Measurements from ENCODE around the gene HEATR9.

HEATR9 gene

GRCh38 chr17:35894206-35894605, 25.5 kb upstream of the HEATR9 start:
- DNase-seq (ENCODE audit: low spot score), result no peak

GRCh38 chr17:35893751-35894150, 25.1 kb upstream of the HEATR9 start:
- DNase-seq (ENCODE audit: low spot score), result no peak

- no peak for DNase-seq (ENCODE audit: low spot score)
These were observed 23.7 kb upstream of the HEATR9 start for GRCh38 chr17:35892091-35893035.

GRCh38 chr17:35891269-35891668, 22.6 kb upstream of the HEATR9 start:
- no peak for DNase-seq (ENCODE audit: low spot score)

GRCh38 chr17:35890774-35891155, 22.1 kb upstream of the HEATR9 start:
- DNase-seq (ENCODE audit: low spot score), result no peak

- DNase-seq (ENCODE audit: low spot score), result no peak
These were observed 21.4 kb upstream of the HEATR9 start for GRCh38 chr17:35889818-35890773.

GRCh38 chr17:35889241-35889640, 20.6 kb upstream of the HEATR9 start:
- no peak for DNase-seq (ENCODE audit: low spot score)

GRCh38 chr17:35879773-35880654, 11.3 kb upstream of the HEATR9 start, which contains the start of gene CCL5:
TSS of gene CCL5 (minus strand) at chr17:35880360.
- peak; percentile 17 for DNase-seq (ENCODE audit: low spot score)

- DNase-seq (ENCODE audit: low spot score), result no peak
These were observed 9.7 kb upstream of the HEATR9 start for GRCh38 chr17:35878361-35878760.

GRCh38 chr17:35877345-35878029, 8.8 kb upstream of the HEATR9 start:
- no peak for DNase-seq (ENCODE audit: low spot score)

GRCh38 chr17:35876534-35876933, 7.8 kb upstream of the HEATR9 start:
- DNase-seq (ENCODE audit: low spot score), result no peak

- DNase-seq (ENCODE audit: low spot score), result no peak
These were observed 7.1 kb upstream of the HEATR9 start for GRCh38 chr17:35875800-35876139.

GRCh38 chr17:35875072-35875799, 6.5 kb upstream of the HEATR9 start:
- no peak for DNase-seq (ENCODE audit: low spot score)

- DNase-seq (ENCODE audit: low spot score), result no peak
These were observed 3.7 kb upstream of the HEATR9 start for GRCh38 chr17:35872196-35872980.

- no peak for DNase-seq (ENCODE audit: low spot score)
These were observed 2.5 kb upstream of the HEATR9 start for GRCh38 chr17:35870906-35871819.

- no peak for DNase-seq (ENCODE audit: low spot score)
These were observed 1.1 kb downstream of the HEATR9 start for GRCh38 chr17:35867574-35867973.

GRCh38 chr17:35866341-35866950, 2.2 kb downstream of the HEATR9 start:
- DNase-seq (ENCODE audit: low spot score), result no peak

Measured in germinal center (tissue), 1 donor.